GM21515 (cell line): ENCODE data around the gene RAB7A.
"Not testable (repeated sequence)": the region's sequence is repeated elsewhere in the genome, so short reads cannot be mapped to it uniquely, and the experiment has no call there.

Experiments used
- ATAC-seq: cut with Tn5 transposase; IDR thresholded peaks from one replicate; pipeline ENCODE4 v1.9.1; 2021; ENCODE audit not compliant: unreplicated experiment

Gene RAB7A

GRCh38 chr3:128710816-128711433, 15.1 kb upstream of the RAB7A start:
- ATAC-seq, result no peak

GRCh38 chr3:128712848-128713247, 13.1 kb upstream of the RAB7A start:
- ATAC-seq, result no peak

GRCh38 chr3:128714887-128715491, 11.0 kb upstream of the RAB7A start:
- no peak for ATAC-seq

GRCh38 chr3:128718892-128719291, 7.1 kb upstream of the RAB7A start:
- not testable (repeated sequence) for ATAC-seq

- ATAC-seq, result no peak
These were observed 5.1 kb upstream of the RAB7A start for GRCh38 chr3:128720891-128721290.

- ATAC-seq, result no peak
These were observed 2.5 kb upstream of the RAB7A start for GRCh38 chr3:128723477-128723876.

- ATAC-seq, result peak; percentile 12
These were observed 398 bp upstream of the RAB7A start for GRCh38 chr3:128725547-128726022.

GRCh38 chr3:128727059-128727458, 1.1 kb downstream of the RAB7A start:
- ATAC-seq, result no peak

GRCh38 chr3:128727485-128727884, 1.5 kb downstream of the RAB7A start:
- no peak for ATAC-seq

- no peak for ATAC-seq
These were observed 2.0 kb downstream of the RAB7A start for GRCh38 chr3:128727996-128728395.

- ATAC-seq, result not testable (repeated sequence)
These were observed 2.5 kb downstream of the RAB7A start for GRCh38 chr3:128728521-128728920.

GRCh38 chr3:128730471-128730870, 4.5 kb downstream of the RAB7A start:
- no peak for ATAC-seq

- ATAC-seq, result no peak
These were observed 8.7 kb downstream of the RAB7A start for GRCh38 chr3:128734523-128735189.

GRCh38 chr3:128735287-128735686, 9.3 kb downstream of the RAB7A start:
- no peak for ATAC-seq

GRCh38 chr3:128735884-128736283, 9.9 kb downstream of the RAB7A start:
- ATAC-seq, result no peak

GRCh38 chr3:128736601-128737000, 10.6 kb downstream of the RAB7A start:
- no peak for ATAC-seq

GRCh38 chr3:128740621-128741020, 14.6 kb downstream of the RAB7A start:
- ATAC-seq, result no peak

GRCh38 chr3:128742821-128743594, 17.0 kb downstream of the RAB7A start:
- no peak for ATAC-seq

GRCh38 chr3:128745742-128746141, 19.8 kb downstream of the RAB7A start:
- no peak for ATAC-seq

GRCh38 chr3:128746881-128747280, 20.9 kb downstream of the RAB7A start:
- ATAC-seq, result no peak

GRCh38 chr3:128748557-128748956, 22.6 kb downstream of the RAB7A start:
- no peak for ATAC-seq

GRCh38 chr3:128749035-128749434, 23.1 kb downstream of the RAB7A start:
- no peak for ATAC-seq
